ENCODE data around the gene DUSP16.
A peak's percentile ranks its signal among the peaks of the same experiment; 100 is the strongest.
"Not testable (repeated sequence)": the region's sequence is repeated elsewhere in the genome, so short reads cannot be mapped to it uniquely, and the experiment has no call there.

The DUSP16 gene

GRCh38 chr12:12582895-12583303 is 20.2 kb upstream of the DUSP16 start:
- DNase-seq = no peak

- no peak for DNase-seq
Measured at GRCh38 chr12:12582193-12582881, 19.7 kb upstream of the DUSP16 start.

GRCh38 chr12:12580716-12581115 is 18.1 kb upstream of the DUSP16 start:
- DNase-seq = not testable (repeated sequence)

GRCh38 chr12:12577786-12578185 is 15.1 kb upstream of the DUSP16 start:
- DNase-seq = no peak

DNA sequence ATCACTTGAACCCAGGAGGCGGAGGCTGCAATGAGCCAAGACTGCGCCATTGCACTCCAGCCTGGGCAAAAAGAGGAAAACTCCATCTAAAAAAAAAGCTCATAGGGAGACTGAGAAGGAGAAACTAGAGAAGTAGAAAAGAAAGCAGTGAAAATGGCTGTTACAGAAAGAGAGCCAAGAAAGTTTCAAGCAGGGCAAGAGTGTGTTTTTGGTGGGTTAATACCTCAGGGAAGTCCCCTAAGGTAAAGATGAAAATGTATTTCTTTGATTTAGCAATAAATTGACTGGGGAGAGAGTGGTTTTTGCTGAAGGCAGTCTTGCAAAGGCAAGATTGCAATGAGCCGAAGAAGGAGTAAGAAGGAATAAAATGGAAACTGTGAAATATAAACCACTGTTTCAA is 10.0 kb upstream of the DUSP16 start:
- DNase-seq = no peak

DNA sequence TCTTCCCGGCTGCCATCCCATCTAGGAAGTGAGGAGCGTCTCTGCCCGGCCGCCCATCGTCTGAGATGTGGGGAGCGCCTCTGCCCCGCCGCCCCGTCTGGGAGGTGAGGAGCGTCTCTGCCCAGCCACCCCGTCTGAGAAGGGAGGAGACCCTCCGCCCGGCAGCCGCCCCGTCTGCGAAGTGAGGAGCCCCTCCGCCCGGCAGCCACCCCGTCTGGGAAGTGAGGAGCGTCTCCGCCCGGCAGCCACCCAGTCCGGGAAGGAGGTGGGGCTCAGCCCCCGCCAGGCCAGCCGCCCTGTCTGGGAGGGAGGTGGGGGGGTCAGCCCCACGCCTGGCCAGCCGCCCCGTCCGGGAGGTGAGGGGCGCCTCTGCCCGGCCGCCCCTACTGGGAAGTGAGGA is 3.3 kb upstream of the DUSP16 start:
- not testable (repeated sequence) for DNase-seq

- no peak for DNase-seq
Measured at GRCh38 chr12:12564911-12565310, 2.2 kb upstream of the DUSP16 start.

DNA sequence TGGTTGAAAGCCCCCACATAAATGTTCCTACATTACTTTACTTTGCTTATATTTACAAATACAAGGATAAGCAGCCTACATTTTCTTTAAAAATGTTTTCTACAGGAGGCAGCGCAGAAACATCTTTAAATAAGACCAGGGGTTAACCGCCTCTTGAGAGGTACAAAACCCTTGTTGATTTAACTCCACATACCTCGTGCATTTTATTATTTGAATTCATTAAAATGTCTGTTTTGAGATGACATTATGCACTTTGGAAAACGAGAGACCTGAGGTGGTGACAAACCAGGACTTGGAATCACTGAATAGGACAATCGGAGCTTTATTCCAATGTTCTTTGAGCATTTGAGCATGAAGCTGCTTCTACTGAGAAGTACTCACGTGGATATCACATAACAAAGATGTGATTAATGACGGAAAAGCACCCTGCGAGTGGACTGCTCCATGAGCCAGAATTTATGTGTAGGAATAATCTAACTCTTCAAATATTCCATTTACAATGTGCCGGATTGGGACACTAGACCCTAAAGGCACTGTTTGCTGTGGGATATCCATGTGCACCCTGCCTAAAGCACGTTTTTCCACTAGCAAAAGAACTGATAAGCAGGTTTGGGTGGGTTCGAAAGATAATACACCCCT is 746 bp upstream of the DUSP16 start:
- no peak for DNase-seq

- peak; percentile 27 for DNase-seq
Measured at GRCh38 chr12:12562016-12562483, 613 bp downstream of the DUSP16 start.

DNA sequence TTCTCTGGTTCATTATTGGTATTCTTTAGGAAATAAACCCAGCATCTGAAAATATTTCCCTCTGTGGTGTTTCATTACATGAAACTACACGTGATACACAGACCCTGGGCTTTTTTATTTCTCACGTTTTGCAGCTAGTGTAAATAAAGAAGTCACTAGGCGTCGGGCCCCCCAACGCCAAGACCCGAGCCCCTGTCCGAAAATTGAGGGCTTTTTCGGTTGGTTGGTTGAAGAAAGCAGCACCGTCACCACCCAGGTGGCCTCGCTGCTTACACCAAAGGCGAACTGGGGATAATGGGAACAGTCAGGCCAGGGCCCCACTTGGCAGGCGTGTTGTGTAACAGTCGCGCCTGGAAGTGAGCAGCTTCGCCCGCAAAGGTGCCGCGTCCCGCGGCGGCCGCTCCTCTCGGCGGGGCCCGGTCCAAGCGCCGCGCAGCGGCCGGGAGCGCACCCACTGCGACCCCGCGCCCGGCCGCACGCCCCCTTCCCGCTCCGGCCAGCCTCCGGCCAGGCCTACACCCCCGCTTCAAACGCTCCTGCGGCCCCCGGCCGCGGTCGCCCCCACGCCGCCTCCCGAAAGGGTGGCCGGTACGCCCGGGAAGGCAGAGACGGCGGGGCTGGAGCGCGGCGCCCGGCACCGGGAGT is 1.2 kb downstream of the DUSP16 start:
- DNase-seq = peak; percentile 38

DNA sequence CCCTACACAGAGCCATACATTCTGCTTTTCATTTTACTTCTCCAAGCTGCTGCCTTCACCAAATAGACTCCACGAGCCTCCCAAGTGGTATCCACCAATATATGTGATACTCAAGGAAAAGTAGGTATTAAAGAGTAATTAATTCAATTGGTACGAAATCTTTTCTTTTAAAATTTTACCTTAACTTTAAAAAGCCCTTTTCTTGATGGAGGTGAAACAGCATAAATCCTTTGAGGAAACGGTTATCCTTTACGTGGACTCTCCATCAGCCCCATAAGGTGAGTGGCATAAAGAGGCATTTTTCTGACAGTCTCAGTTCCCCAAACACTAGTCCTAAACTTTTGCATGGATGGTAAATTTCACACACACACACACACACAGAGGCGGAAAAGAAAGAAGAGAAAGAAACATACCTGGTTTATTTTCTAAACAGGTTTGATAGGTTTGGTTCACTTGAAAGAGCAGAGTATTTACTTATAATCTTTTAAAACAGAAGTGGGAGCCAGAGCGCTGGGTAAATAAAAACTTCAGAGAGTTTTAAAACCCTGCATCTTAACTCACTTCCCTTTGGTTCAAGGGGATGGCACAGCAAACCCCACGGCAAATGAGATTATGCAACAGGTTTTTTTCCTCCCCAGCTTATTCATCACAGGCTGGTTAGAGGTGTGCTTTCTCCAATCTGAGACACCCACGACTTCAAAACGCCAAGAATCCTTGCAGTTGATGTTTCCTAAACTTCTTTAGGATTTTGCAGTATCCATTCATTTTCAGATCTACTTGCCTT is 1.9 kb downstream of the DUSP16 start:
- peak; percentile 60 for DNase-seq

- DNase-seq = no peak
Measured at GRCh38 chr12:12559719-12560296, 2.9 kb downstream of the DUSP16 start.

GRCh38 chr12:12558291-12558690 is 4.4 kb downstream of the DUSP16 start:
- DNase-seq = no peak

GRCh38 chr12:12557733-12558132 is 4.9 kb downstream of the DUSP16 start:
- no peak for DNase-seq

GRCh38 chr12:12555656-12556055 is 7.0 kb downstream of the DUSP16 start:
- no peak for DNase-seq

- DNase-seq = no peak
Measured at GRCh38 chr12:12553208-12553785, 9.4 kb downstream of the DUSP16 start.

DNA sequence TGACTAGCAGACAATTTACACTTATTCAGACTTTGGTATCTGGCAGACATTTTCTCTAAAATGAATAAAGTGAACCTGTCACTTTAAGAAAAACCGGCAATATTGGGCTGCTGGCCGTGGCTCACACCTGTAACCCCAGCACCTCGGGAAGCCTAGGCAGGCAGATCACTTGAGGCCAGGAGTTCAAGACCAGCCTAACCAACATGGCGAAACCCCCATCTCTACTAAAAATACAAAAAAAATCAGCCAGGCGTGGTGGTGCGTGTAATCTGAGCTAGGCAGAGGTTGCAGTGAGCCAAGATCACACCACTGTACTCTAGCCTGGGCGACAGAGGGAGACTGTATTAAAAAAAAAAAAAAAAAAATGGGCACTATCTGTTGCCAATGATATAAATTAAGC is 11.5 kb downstream of the DUSP16 start:
- no peak for DNase-seq

GRCh38 chr12:12550277-12550676 is 12.4 kb downstream of the DUSP16 start:
- DNase-seq = no peak

GRCh38 chr12:12549426-12549825 is 13.2 kb downstream of the DUSP16 start:
- DNase-seq = no peak

- DNase-seq = no peak
Measured at GRCh38 chr12:12548713-12549112, 13.9 kb downstream of the DUSP16 start.

GRCh38 chr12:12546314-12546772 is 16.3 kb downstream of the DUSP16 start:
- no peak for DNase-seq

DNA sequence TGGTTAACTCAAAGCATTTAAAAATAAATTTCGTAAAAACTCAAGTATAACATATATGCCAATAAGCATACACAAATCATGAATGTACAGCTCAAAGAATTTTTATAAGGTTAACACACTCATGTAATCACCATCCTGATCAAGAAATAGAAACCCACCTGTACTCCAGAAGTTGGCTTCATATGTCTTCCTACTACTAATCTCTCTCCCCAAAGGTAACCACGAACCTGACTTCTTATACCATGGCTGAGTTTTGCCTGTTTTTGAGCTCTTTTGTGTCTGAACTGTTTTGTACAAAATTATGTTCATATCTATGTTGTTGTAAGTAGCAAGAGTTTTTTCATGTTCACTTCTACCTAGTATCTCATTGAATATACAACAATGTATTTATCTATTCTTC is 18.7 kb downstream of the DUSP16 start:
- no peak for DNase-seq
